ENCODE data around the gene RAB5B.

The RAB5B gene

DNA sequence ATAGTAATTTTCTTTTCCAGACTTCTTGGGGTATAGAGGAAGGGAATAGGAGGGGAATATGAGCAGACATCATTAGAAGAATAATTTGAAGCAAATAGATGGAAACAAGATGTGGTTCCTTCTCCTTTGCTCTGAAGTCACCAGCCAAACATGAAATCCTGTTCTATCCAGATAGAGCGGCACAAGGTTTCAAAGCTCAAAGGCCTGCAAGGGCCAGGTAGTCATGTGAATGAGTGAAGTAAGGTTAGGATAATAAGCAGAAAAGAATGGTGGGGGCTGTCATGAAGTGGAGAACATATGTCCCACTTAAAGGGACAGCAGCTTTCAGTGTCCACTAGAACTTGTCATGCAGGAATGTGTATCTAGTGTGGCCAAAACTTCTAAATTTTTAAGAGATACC lies 44.5 kb downstream of the RAB5B start:
- H3K4me2 ChIP-seq (ENCODE audit: low read length): no peak overlapping the region
- H3K9me3 ChIP-seq (ENCODE audit: low read length): no peaks in the 10 kb centered on the region
- no peak overlapping the region for H3K4me3 ChIP-seq (ENCODE audit: low read depth, low read length, poor library complexity, severe bottlenecking)
- H3K9ac ChIP-seq (ENCODE audit: low read length): no peak overlapping the region
- no peak overlapping the region for H3K27ac ChIP-seq (ENCODE audit: low read depth, low read length, poor library complexity, severe bottlenecking)
- peaks cover 8% of the 10 kb centered on the region for H3K4me1 ChIP-seq (ENCODE audit: insufficient read depth, low read length, severe bottlenecking)
- H3K36me3 ChIP-seq (ENCODE audit: insufficient read depth, low read length): no peaks in the 10 kb centered on the region
- H3K9me2 ChIP-seq (ENCODE audit: low read depth, low read length): no peaks in the 10 kb centered on the region
- TF ChIP-seq CTCF (IDR thresholded peaks at IDR 0.05; ENCODE audit: low read length) (no peak), EZH2 (IDR thresholded peaks at IDR 0.05; ENCODE audit: borderline replicate concordance, low read length) (no peak)
- no peaks in the 10 kb centered on the region for H3K27me3 ChIP-seq (ENCODE audit: insufficient read depth, low read length)
- no peak overlapping the region for H2AFZ ChIP-seq (ENCODE audit: low read length)
- H4K20me1 ChIP-seq (ENCODE audit: insufficient read depth, low read length): no peaks in the 10 kb centered on the region
- no peaks in the 10 kb centered on the region for H3F3A ChIP-seq (ENCODE audit: insufficient read depth, low read length)
- no peaks in the 10 kb centered on the region for H3K79me2 ChIP-seq (ENCODE audit: insufficient read depth, low read length)

- Histone ChIP-seq H3K36me3 (ENCODE audit: insufficient read depth, low read length) (no peaks in the 10 kb centered on the region), H3K9ac (ENCODE audit: low read length) (no peak within 1 kb of the TSS), H2AFZ (ENCODE audit: low read length) (no peak within 1 kb of the TSS), H3K27ac (ENCODE audit: low read depth, low read length, poor library complexity, severe bottlenecking) (no peak within 1 kb of the TSS), H3K4me2 (ENCODE audit: low read length) (no peak within 1 kb of the TSS), H3F3A (ENCODE audit: insufficient read depth, low read length) (no peaks in the 10 kb centered on the region), H3K27me3 (ENCODE audit: insufficient read depth, low read length) (no peaks in the 10 kb centered on the region), H3K79me2 (ENCODE audit: insufficient read depth, low read length) (no peaks in the 10 kb centered on the region), H4K20me1 (ENCODE audit: insufficient read depth, low read length) (no peaks in the 10 kb centered on the region), H3K9me3 (ENCODE audit: low read length) (no peaks in the 10 kb centered on the region), H3K9me2 (ENCODE audit: low read depth, low read length) (no peaks in the 10 kb centered on the region), H3K4me1 (ENCODE audit: insufficient read depth, low read length, severe bottlenecking) (no peaks in the 10 kb centered on the region), H3K4me3 (ENCODE audit: low read depth, low read length, poor library complexity, severe bottlenecking) (no peak within 1 kb of the TSS)
- TF ChIP-seq EZH2 (IDR thresholded peaks at IDR 0.05; ENCODE audit: borderline replicate concordance, low read length) (no peak), CTCF (IDR thresholded peaks at IDR 0.05; ENCODE audit: low read length) (no peak)
Observed at GRCh38 chr12:56020423-56021184, 46.7 kb downstream of the RAB5B start, which contains the start of gene IKZF4. TSS of gene IKZF4 (plus strand) at chr12:56021043. CDS start at chr12:56021494, 451 bp downstream.

DNA sequence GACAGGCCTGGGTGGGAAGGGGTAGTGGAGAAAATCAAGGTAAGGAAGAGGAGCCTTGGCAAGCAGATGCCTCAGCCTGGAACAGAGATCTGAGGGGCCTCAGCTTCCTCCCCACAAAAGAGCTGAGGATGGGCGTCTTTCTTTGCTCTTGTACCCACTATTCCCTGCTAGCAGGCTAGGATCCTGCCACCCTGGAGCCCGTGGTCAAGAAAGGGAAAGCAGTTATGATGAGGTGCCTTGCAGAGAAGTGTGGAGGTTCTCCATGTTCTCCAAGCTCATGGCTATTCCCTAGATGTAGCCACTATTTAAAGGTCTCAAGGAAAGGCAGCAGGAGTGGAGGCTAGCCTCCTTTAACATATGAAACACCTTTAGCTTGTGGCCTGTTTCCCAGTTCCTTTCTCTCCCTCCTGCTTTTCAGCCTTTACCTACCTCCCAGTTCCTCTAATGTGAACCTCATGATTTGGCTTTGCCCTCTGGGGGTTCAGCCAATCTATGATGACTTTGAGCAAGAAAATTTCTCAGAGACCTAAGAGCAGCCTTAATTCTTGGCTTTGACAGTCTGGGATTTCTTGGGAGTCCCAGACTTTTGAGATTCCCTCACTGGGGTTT lies 48.1 kb downstream of the RAB5B start:
- Histone ChIP-seq H3K4me3 (ENCODE audit: low read depth, low read length, poor library complexity, severe bottlenecking) (no peak overlapping the region), H3F3A (ENCODE audit: insufficient read depth, low read length) (no peaks in the 10 kb centered on the region), H3K4me1 (ENCODE audit: insufficient read depth, low read length, severe bottlenecking) (no peaks in the 10 kb centered on the region), H3K27me3 (ENCODE audit: insufficient read depth, low read length) (no peaks in the 10 kb centered on the region), H3K9me3 (ENCODE audit: low read length) (no peaks in the 10 kb centered on the region), H3K27ac (ENCODE audit: low read depth, low read length, poor library complexity, severe bottlenecking) (no peak overlapping the region), H2AFZ (ENCODE audit: low read length) (no peak overlapping the region), H4K20me1 (ENCODE audit: insufficient read depth, low read length) (no peaks in the 10 kb centered on the region), H3K79me2 (ENCODE audit: insufficient read depth, low read length) (no peaks in the 10 kb centered on the region), H3K36me3 (ENCODE audit: insufficient read depth, low read length) (no peaks in the 10 kb centered on the region), H3K9ac (ENCODE audit: low read length) (no peak overlapping the region), H3K9me2 (ENCODE audit: low read depth, low read length) (no peaks in the 10 kb centered on the region), H3K4me2 (ENCODE audit: low read length) (no peak overlapping the region)
- TF ChIP-seq CTCF (IDR thresholded peaks at IDR 0.05; ENCODE audit: low read length) (no peak), EZH2 (IDR thresholded peaks at IDR 0.05; ENCODE audit: borderline replicate concordance, low read length) (no peak)

All from OCI-LY1 (cell line).